ENCODE data around the gene RNF4. TPM values are rescaled to one million over a fixed set of nuclear protein-coding genes. Genes with fewer than 3 reads are reported as not detected.

The RNF4 gene
- polyA plus RNA-seq, 3 donors, result 28.8 to 41.3 (median 37.0) TPM

DNA sequence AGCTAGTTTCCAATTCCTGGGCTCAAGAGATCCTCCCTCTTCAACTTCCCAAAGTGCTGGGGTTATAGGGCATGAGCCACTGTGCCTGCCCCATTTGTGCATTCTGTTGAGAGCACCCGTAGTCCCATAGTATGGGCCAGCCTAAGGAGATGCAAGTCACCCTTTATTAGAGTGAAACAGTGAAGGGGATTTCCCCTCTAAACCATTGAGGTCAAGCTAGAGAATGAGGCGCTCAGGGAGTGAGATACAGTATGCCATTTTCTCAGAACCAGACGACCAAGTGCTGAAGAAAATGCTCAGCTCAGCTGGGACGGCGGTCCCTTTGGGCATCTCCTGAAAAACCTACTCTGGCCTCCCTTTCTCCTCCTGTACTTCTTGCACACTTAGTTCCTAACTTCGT, 18.7 kb downstream of the RNF4 start:
- no peak overlapping the region for H3K4me2 ChIP-seq (replicated peaks; ENCODE audit: extremely low read depth, low read length, poor library complexity, severe bottlenecking)

DNA sequence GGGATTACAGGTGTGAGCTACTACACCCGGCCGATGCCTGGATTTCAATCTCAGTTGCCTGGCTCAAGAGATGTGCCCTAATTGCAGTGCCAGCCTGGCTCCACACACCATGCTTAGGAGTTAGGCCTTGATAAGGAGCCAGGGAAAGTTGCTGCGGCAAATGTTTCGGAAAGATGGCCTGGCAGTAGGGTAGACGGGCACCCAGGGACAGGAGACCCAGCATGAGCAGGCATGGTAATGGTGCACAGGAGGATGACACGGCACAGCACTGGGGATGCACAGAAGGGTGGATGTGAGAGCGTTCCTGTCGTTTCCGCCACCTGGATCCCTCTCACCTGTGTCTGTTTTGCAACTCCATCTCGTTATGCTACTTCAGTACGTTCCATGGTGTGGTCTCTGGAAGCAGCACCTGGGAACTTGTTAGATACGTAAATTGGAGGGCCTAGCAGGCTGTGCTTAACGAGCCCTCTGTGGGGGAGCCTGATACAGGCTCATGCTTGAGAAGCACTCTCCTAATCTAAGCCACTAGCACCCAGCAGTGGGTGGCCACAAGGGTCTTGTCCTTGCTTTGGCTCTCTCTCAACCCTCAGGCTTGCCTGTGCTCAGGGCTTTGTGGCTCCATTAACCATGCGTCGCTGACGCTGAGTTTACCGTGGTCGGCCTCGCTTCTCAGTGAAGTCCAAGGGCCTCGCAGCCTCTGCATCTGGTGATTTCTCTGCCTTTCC, 20.3 kb downstream of the RNF4 start:
- Histone ChIP-seq H3K4me2 (replicated peaks; ENCODE audit: extremely low read depth, low read length, poor library complexity, severe bottlenecking) (no peak overlapping the region), H2AFZ (ENCODE audit: insufficient read depth, low read depth, low read length, poor library complexity, severe bottlenecking) (no peak overlapping the region), H3K36me3 (replicated peaks in 1 of 2; ENCODE audit: control insufficient read depth in 1 of 2, insufficient read depth in 2 of 2, low read length in 2 of 2) (peaks cover 28 to 56% of the 10 kb centered on the region in 2 donors), H3K27ac (ENCODE audit: low read depth in 1 of 2, low read length in 2 of 2) (peak overlapping the region in 1 of 2 donors; percentile 78), H3K4me1 (ENCODE audit: control insufficient read depth in 1 of 2, insufficient read depth in 2 of 2, low read length in 2 of 2) (peaks cover 38 to 51% of the 10 kb centered on the region in 2 donors), H3K4me3 (replicated peaks in 1 of 3; ENCODE audit: low read depth in 2 of 3, low read length in 3 of 3) (no peak overlapping the region), H3K9ac (ENCODE audit: insufficient read depth, low read length, poor library complexity, severe bottlenecking) (peak overlapping the region; percentile 7), H3K9me3 (replicated peaks in 1 of 2; ENCODE audit: control insufficient read depth in 1 of 2, insufficient read depth in 1 of 2, low read length in 2 of 2) (no peaks in the 10 kb centered on the region), H3K27me3 (ENCODE audit: control insufficient read depth in 2 of 2, insufficient read depth in 2 of 2, low read length in 2 of 2) (no peaks in the 10 kb centered on the region), H3K79me2 (ENCODE audit: insufficient read depth, low read length) (peaks cover 94% of the 10 kb centered on the region), H4K20me1 (ENCODE audit: insufficient read depth, low read length) (peaks cover 94% of the 10 kb centered on the region)
- H3K27ac Mint-ChIP-seq, result peak overlapping the region; percentile 27 to 92 (median 77)
- intact Hi-C loops (cut with micrococcal nuclease), result loop anchor here in 1 of 2 donors (5.0 kb wide), 1 partner anchor 48 kb away; the partner anchor contains the start of gene FAM193A
- TF ChIP-seq, protein P1, sequence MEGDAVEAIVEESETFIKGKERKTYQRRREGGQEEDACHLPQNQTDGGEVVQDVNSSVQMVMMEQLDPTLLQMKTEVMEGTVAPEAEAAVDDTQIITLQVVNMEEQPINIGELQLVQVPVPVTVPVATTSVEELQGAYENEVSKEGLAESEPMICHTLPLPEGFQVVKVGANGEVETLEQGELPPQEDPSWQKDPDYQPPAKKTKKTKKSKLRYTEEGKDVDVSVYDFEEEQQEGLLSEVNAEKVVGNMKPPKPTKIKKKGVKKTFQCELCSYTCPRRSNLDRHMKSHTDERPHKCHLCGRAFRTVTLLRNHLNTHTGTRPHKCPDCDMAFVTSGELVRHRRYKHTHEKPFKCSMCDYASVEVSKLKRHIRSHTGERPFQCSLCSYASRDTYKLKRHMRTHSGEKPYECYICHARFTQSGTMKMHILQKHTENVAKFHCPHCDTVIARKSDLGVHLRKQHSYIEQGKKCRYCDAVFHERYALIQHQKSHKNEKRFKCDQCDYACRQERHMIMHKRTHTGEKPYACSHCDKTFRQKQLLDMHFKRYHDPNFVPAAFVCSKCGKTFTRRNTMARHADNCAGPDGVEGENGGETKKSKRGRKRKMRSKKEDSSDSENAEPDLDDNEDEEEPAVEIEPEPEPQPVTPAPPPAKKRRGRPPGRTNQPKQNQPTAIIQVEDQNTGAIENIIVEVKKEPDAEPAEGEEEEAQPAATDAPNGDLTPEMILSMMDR (IDR thresholded peaks at IDR 0.05), result no peak
- peaks cover 0 to 2% (median 0%) of the 10 kb centered on the region in 3 donors for H3K27me3 Mint-ChIP-seq (ENCODE audit: low read depth in 3 of 3)
- no peak for DNase-seq
- WGBS (ENCODE audit: insufficient coverage), result 99% methylated on average over 18 of the region's 20 CpGs
- peaks cover 51% of the 10 kb centered on the region for H3K4me1 Mint-ChIP-seq
- peaks cover 33 to 58% of the 10 kb centered on the region in 2 donors for H3K36me3 Mint-ChIP-seq
- no peak overlapping the region for H3K4me3 Mint-ChIP-seq
- H3K9me3 Mint-ChIP-seq, result peaks cover 0 to 3% (median 0%) of the 10 kb centered on the region in 7 donors

More for the DNA sequence above, 18.7 kb downstream of the RNF4 start:
- H4K20me1 ChIP-seq (ENCODE audit: insufficient read depth, low read length), result peaks cover 90% of the 10 kb centered on the region
- H3K9me3 Mint-ChIP-seq, result peaks cover 0 to 3% (median 0%) of the 10 kb centered on the region in 7 donors
- no peak overlapping the region for H2AFZ ChIP-seq (ENCODE audit: insufficient read depth, low read depth, low read length, poor library complexity, severe bottlenecking)
- no peaks in the 10 kb centered on the region for H3K9me3 ChIP-seq (replicated peaks in 1 of 2; ENCODE audit: control insufficient read depth in 1 of 2, insufficient read depth in 1 of 2, low read length in 2 of 2)
- H3K9ac ChIP-seq (ENCODE audit: insufficient read depth, low read length, poor library complexity, severe bottlenecking), result no peak overlapping the region
- H3K4me1 Mint-ChIP-seq, result peaks cover 60% of the 10 kb centered on the region
- 83% methylated on average over 3 of the region's 6 CpGs for WGBS (ENCODE audit: insufficient coverage)
- H3K36me3 Mint-ChIP-seq, result peaks cover 23 to 42% of the 10 kb centered on the region in 2 donors
- intact Hi-C loops (cut with micrococcal nuclease), result loop anchor here in 1 of 2 donors (5.0 kb wide), 1 partner anchor 50 kb away; the partner anchor contains the start of gene FAM193A
- peak in 1 of 3 donors; percentile 23 for DNase-seq
- H3K79me2 ChIP-seq (ENCODE audit: insufficient read depth, low read length), result peaks cover 95% of the 10 kb centered on the region
- TF ChIP-seq, protein P1 (IDR thresholded peaks at IDR 0.05), result no peak
- peak overlapping the region in 1 of 2 donors; percentile 78 for H3K27ac ChIP-seq (ENCODE audit: low read depth in 1 of 2, low read length in 2 of 2)
- no peaks in the 10 kb centered on the region for H3K27me3 ChIP-seq (ENCODE audit: control insufficient read depth in 2 of 2, insufficient read depth in 2 of 2, low read length in 2 of 2)
- no peak overlapping the region for H3K4me3 Mint-ChIP-seq
- H3K36me3 ChIP-seq (replicated peaks in 1 of 2; ENCODE audit: control insufficient read depth in 1 of 2, insufficient read depth in 2 of 2, low read length in 2 of 2), result peaks cover 24 to 42% of the 10 kb centered on the region in 2 donors
- H3K4me3 ChIP-seq (replicated peaks in 1 of 3; ENCODE audit: low read depth in 2 of 3, low read length in 3 of 3), result no peak overlapping the region
- H3K27ac Mint-ChIP-seq, result peak overlapping the region in 4 of 7 donors; percentile 20 to 77 (median 58)
- peaks cover 0 to 2% (median 0%) of the 10 kb centered on the region in 3 donors for H3K27me3 Mint-ChIP-seq (ENCODE audit: low read depth in 3 of 3)
- H3K4me1 ChIP-seq (ENCODE audit: control insufficient read depth in 1 of 2, insufficient read depth in 2 of 2, low read length in 2 of 2), result peaks cover 55 to 63% of the 10 kb centered on the region in 2 donors

Data from CD14-positive monocyte (primary cell).